Activated T-cell treated with anti-CD3 and anti-CD28 coated beads, Interleukin-2, amount 50 U/mL, for 48 hours (primary cell): Measurements from ENCODE around the gene TMEM218.

Experiments
- DNase-seq, 2 experiments: peaks; one replicate each; pipeline ENCODE4 v3.0.0-alpha.2; 2020

The TMEM218 gene

DNA sequence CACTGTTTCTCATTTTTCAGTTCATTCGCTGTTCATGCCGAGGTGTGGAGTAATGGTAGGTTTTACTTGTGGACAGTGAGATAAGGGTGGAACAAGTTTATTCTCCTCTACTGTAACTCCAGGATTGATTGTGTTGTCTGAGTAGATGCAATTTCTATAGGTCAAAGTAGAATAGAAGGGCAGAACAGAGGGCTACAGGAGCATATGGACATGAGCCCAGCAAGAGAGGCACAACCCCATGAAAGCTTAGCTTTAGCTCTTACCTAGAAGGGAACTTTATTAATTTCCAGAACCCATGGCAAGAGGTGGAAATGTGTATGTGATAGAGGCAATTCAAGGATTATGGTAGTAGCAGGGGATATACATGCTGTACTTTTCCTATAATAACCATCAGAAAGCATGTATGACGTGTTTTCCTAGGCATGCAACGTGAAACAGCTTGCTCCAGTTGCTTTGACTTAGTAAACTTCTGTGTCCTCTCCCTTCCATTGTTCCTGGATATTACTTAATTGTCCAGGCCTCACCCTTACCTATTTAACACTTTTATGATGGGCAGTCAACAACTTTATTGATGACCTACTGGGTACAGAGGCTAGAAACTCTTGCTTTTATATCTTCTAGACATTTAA, 62.1 kb downstream of the TMEM218 start:
- no peak for DNase-seq
